GM10847 (cell line): ENCODE results near the gene MOV10L1.

Experiments used
- POLR2A ChIP-seq: IDR thresholded peaks from 2 replicates; pipeline ENCODE4 v1.6.1; 2011; ENCODE audit not compliant: insufficient read length; ENCODE audit errors: extremely low read depth

Gene MOV10L1

DNA sequence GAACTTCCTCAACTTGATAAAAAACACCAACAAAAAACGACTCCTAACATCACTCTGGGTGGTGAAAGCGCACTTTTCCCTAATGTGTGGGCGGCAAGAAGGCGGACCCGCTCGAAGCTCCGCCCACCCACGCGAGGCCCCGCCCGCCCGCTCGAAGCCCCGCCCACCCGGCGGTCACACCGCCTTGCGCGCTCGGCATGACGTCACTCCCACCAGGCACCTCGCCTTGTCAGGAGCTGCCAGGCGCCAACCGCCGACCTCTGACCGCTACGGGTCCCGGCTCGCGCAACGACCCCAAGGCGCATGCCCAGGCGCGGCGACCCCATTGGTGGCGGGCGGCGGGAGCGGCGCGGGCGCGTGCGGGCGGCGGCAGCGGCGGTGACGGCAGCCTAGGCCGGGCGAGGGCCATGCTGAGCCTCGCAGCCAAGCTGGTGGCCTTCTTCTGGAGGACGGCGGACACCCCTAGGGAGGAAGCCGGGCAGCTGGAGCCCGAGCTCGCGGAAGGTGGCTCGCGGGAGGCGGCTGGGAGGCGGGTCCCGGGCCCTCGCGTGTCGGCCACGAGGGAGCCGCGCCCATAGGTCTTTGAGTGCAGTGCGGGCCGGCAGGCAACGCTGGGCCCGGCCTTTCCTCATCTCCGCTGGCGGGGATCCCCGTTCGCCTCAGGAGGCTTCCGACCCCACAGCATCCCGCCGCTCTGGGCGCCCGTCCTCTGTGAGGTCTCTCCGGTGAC, at the start of gene MOV10L1:
Gene MOV10L1 (plus strand): TSS at position 325 of the 730 bp plus-strand sequence. CDS start 83 bp downstream, at position 408.
- no peak for TF ChIP-seq POLR2A

DNA sequence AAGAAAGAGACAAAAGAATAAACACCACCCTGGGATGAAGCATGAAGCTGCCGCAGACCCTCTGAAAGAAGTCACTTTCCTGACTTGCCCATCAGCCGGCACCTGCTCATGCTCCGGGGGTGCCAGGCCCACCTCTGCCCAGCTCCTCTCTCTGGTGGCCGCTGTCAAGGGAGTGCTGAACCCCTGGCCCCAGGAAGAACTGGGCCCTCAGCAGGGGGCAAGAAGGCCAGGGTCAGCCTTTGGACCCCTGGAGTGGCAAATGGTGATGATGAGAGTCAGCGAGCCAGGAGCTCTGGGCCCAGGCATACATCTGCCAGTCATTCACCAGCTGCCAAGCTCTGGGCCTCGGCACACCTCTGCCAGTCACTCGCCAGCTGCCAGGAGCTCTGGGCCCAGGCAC, 49.1 kb upstream of the MOV10L1 start:
- no peak for TF ChIP-seq POLR2A

DNA sequence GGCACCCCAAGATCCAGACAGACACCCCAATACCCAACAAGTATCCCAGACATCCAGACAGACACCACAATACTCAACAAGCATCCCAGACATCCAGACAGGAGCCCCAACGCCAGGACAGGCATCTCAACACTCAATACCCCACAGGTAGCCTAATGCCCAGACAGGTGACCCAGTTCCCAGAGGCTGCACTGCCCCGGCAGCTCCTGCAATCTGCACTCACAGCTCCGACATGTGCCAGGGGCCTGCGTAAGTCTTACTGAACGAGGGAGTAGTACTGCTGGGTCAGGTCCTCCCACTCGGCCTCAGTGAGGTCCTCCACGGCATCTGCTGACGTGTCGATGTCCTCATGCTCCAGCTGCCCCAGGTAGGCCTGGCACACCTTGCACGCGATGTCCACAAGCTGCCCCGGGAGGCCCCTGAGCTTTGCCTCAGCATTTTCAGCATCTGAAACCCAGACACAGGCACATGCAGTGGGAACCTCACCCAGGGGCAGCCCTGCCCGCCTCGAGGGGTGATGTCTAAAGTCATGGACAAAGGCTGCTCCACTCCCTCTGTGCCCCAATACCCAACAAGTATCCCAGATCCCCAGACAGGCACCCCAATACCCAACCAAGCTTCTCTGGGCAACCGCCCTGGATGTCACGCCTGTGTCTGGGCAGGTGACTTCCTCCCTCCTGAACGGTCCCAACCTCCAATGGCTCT, 48.3 kb upstream of the MOV10L1 start:
- no peak for TF ChIP-seq POLR2A

DNA sequence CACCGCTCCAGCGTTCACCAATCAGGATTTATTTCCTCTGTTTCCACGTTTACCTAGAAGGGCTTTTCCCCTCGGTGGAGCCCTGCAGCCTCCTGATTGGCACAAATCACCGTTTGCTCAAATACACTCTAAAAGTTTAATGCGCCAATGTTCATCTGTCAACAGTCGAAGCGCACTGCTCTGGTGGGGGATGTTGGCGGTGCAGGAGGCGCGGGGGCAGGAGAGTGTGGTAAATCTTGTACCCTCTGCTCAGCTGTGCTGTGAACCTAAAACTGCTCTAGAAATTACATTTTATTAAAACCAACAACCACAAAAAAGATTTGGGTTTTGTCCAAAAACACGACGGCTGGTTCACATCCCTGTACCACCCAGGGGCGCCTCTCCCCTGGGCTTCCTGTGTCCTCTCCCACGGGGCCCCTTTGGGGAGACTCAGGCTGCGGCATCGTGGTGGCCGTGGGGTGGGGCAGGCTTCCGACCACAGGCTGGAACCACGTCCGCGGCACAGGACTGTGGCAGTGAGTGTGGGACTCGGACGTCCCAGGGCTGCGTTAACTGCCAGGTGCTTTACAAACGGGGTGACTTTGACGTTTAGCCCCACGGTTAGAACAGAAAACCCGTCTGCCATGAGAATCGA, 45.2 kb upstream of the MOV10L1 start:
- no peak for TF ChIP-seq POLR2A

DNA sequence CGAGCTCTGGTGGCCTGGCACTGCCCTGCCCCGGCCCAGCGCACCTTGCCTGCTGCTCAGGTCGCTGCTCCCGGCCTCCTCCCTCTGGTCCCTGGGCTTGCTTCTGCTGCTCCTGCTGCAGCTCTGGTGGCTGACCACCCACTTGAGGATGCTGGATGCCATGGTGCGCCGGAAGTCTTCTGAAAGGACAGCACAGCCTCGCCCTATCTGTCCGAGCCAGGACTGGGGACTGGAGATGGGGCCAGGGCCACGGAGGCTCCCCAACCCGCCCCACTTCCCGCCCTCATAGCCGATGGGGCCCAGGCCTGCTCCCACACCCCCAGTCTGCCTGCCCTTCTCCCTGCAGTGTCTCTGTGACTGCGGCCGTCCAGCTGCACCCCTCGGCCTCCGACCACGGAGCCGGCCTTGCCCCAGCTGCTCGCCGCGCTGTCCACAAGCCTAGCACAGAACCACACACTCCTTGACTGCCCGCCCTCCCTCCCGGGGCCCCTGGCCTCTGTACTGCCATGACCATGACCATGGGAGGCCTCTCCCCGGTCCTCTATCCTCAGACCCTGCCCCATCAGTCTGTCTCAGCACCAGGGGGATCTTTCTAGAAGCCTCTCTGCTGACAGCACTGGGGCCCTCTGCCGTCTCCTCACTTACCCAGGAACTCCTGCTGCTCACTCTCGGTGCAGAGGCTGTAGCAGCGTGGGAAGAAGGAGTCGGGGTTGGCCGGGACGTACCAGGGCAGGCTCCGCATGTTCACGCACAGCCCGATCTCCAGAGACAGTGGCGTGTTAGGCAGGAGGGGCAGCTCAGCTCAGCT, 44.4 kb upstream of the MOV10L1 start:
- TF ChIP-seq POLR2A: no peak

DNA sequence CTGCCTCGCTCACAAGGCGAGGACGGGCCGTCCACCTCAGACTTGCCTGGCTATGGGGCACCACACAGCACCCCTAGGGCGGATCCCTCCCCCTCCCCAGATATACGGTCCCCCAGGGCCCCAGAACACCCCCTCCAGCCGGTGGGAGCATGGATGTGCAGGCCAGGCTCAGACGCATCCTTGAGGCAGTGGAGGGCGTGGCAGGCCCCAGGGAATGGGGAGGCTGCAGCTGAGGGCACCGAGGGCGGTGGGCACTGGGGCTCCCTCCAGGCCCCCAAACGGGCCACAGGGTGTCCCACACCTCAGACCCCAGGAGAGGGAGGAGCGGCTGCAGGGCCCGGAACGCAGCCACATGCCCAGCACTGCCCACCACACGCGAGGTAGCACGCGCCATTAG, 43.8 kb upstream of the MOV10L1 start:
- no peak for TF ChIP-seq POLR2A

DNA sequence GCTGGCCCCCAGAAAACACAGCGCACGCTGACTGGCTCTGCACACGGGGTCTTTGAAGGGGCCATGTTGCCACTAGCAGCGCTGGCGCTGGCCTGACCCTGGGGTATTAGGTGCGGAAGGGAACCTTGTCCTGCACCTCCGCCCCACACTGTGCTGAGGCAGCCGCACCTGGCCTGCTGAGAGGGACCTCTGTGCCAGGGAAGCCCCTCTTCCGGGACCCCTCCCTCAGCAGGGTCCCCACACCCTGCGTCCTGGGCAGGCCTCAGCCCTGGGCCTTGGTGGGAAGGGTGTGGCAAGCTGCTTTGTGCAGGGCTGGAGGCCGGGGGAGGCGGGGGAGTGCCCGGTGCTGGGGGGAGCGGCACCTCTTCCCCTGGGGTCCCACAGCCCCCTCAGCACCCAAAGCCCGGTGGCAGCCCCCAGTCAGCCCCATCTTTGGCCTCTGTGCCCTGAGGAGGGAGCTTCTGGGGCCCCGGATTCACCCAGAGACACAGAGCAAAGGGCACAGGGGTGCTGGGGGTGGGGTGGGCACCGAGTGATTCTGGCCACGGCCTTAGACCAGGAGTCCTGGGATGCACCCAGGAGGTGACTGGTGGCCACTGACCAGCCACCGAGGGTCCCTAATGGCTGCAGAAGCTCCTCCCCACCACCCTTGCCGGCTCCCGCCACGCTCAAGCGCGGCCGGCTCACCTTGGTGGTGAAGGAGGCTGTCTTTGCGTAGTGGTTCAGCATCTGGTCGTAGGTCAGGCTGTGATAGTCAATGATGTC, 43.1 kb upstream of the MOV10L1 start:
- no peak for TF ChIP-seq POLR2A

DNA sequence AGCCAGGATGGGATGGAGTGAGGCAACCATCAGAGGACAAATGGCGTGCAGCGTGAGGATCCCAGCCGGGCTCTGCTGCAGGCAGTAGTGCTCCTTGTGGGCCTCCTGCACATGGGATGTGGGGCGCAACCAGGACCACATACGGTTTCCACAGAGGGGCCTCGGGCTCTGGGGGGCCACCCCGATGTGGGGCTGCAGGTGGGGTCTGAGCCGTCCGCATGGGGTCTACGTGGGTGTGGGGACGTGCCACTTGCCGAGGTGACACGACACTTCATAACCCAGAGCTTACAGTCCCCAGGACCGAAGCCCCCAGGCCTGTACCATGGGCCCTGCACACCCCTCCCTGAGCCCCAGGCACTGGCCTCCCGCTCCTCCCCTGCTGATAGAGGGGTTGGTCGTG, 42.5 kb upstream of the MOV10L1 start:
- TF ChIP-seq POLR2A: no peak

DNA sequence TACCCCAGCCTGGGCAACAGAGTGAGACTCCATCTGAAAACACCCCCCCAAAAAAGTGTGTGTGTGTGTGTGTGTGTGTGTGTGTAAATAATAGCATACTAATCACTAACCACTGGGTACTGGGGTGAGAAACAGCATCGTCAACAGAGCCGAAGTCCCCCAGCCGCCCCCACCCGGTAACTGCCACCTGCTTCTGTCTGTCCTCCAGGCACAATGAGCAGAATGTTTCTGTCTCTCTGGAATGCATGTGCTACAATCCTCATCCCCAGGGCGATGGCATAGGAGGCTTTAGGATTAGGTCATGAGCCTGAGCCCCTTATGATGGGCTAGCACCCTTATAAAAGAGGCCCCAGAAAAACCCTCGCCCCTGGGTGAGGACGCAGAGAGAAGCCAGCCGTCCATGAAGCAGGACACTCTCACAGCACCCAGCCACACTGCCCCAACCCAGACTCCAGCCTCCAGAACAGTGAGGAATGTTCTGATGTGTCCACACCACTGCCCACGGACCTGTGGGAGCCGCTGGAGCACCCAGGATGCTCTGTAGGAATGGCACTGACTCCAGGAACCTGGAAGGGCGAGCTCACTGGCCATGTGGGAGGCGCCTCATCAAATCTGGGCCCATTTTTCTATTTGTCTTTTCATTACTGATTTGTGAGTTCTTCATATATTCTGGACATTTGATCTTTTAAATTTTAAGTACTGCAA, 41.6 kb upstream of the MOV10L1 start:
- no peak for TF ChIP-seq POLR2A

DNA sequence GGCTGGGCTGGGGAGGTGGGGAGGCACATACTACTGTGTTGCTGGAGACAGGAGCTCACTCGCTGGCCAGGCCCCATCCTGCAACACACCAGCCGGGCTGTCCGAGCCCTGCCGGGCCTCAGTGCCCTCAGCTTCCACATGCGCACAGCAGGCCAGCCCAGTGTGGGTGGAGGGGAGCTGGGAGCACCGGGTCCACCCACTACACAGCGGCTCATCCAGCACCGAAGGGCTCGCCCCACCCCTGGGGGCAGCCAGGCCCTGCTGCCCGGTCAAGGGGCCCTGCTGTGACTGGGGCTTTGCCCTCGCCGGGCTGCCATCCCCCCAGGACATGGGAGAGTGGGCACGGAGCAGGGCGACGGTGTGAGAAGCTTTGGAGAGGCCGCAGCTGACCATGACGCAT, 41.0 kb upstream of the MOV10L1 start:
- no peak for TF ChIP-seq POLR2A

DNA sequence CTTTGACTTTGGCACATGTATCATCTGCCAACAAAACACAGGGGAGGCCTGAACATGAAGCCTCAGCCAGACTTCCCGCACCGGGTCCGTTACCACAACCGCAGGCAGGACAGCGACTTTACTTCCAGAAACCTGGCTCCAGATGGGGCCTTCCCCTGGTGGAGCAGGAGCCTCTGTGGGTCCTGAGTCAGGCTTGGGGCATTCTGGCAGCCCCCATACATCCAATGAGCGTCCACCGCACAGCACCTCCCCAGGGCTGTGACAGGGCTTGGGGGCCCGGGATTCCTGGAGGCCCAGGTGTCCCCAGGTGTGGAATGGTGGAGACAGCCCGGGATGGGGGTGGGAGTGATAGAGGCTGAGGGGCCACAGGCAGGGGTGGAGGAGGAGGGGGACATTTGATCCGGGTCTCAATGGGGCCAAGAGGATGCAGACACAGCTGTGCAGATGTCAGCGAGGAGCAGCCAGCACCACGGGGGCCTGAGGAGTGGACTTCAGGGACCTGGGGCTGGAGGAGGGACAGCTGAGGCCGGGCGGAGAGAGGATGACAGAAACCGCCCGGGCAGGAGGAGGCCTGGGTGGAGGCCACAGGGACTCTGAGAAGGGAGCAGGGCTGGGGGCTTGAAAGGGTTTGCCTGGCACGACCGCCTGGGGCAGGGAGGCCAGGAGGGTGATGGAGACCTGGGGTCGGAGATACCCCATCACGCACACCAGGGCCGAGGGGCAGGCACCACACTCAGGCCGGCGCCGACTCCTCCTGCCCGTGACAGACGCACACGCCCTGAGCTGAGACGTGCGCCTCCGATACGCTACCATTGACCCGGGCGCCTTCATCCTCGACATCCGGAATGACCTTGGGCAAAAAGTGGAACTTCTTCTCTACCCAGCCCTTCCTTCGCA, 40.3 kb upstream of the MOV10L1 start:
- TF ChIP-seq POLR2A: no peak

DNA sequence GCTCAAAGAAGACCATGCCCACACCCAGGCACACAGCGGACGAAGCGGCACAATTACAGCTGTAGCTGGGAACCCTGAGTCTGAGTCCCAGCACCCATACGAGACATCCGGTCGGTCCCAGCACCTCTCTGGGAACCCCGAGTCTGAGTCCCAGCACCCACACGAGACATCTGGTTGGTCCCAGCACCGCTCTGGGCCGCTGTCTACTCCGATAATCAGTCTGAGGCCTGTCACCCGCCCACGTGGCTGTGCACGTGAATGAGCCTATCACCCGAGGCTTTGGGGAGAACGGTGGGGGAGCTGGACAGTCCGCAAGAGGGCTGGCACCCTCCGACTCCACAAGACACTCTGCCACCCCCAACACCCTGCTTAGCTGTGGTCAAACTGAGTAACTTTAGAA, 37.9 kb upstream of the MOV10L1 start:
- TF ChIP-seq POLR2A: no peak

DNA sequence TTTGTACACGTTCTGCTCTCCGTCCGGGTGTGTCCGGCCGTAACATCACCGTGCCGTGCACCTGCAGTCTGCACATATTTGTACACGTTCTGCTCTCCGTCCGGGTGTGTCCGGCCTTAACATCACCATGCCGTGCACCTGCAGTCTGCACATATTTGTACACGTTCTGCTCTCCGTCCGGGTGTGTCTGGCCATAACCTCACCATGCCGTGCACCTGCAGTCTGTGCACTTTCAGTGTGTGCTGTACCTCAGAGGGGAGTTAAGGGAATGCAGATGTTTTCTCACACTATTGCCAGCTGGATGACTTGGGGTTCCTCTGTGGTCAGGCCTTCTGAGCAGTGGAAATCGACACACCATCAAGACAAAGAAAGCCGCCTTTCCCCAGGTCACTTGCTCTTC, 35.9 kb upstream of the MOV10L1 start:
- no peak for TF ChIP-seq POLR2A

DNA sequence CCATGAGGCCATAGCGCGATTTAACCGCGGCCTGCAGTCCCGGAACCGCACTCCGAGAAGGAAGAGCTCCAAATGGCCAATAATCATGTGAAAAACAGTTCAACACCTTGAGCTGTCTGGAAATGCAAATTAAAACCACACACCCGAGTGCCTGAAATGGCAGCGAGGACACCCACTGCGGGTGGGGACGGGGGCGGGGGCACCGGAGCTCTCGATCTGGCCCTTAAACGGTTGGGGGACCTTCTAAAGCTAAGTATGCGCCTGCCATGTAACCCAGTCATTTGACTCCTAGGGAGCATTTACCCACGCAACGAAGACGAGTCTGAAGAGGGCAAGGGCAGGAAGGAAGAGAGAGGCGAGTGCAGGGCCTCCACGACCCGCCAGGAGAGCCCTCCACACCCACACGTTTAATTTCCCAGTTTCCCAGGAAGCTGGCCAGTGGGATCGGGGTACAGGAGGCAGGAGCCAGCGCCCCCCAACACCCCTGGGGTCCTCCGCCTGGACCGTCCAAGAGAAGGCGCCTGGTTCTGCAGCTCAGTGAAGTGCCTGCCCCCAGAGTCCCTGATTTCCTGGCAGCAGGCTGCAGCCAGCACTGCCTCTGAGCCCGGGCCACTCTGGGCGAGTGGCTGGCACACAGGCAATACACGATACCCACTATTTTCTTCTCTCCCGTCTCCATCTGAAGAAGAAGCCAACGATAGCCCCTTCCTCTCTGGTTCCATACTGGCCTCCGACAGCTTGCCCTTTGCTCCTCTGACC, 33.4 kb upstream of the MOV10L1 start:
- no peak for TF ChIP-seq POLR2A
